Right lobe of liver (tissue), 6 donors: ENCODE results near the gene FTSJ3. TPM values are rescaled to one million over a fixed set of nuclear protein-coding genes. Genes with fewer than 3 reads are reported as not detected.

Experiments used
- ATAC-seq, 4 donors: fragments of 200-7000 bp; cut with Tn5 transposase; one replicate each; pipeline ENCODE4 v1.9.1; 2020; ENCODE audit warnings: mild to moderate bottlenecking in 4 of 4, moderate library complexity in 4 of 4
- DNase-seq, 3 donors: peaks; one replicate each; pipeline ENCODE4 v3.0.0-alpha.2; 2020
- H3K27ac ChIP-seq, 3 donors: fragments of 200-600 bp; one replicate each; pipeline ENCODE4 v1.8.0; 2022
- H3K27me3 ChIP-seq, 2 donors: fragments of 200-600 bp; one replicate each; pipeline ENCODE4 v1.8.0; 2022
- H3K36me3 ChIP-seq, 4 donors: fragments of 200-600 bp; sonication (generic) in 1 of 4; one replicate each; pipeline versions ENCODE4 v1.5.1 to v1.8.0; 2017 to 2022; ENCODE audit warnings: control low read depth in 1 of 4
- H3K4me1 ChIP-seq, 4 donors: fragments of 200-600 bp; sonication (generic) in 1 of 4; one replicate each; pipeline versions ENCODE4 v1.5.1 to v1.8.0; 2017 to 2022; ENCODE audit warnings: control low read depth in 1 of 4
- H3K4me3 ChIP-seq, 3 donors: fragments of 200-600 bp; one replicate each; pipeline ENCODE4 v1.8.0; 2022
- H3K9me3 ChIP-seq, 4 donors: fragments of 200-600 bp; sonication (generic) in 1 of 4; one replicate each; pipeline versions ENCODE4 v1.5.1 to v1.8.0; 2017 to 2022; ENCODE audit warnings: control low read depth in 1 of 4
- CTCF ChIP-seq, 4 donors: fragments of 200-600 bp in 3 of 4; fragments of 450-650 bp in 1 of 4; IDR thresholded peaks; one replicate each; pipeline versions ENCODE4 v1.5.1 to v1.8.0; 2016 to 2022; ENCODE audit warnings: antibody characterized with exemption in 4 of 4, mild to moderate bottlenecking in 2 of 4
- POLR2A ChIP-seq: fragments of 450-650 bp; IDR thresholded peaks from one replicate; pipeline ENCODE4 v1.6.1; 2017; ENCODE audit warnings: antibody characterized with exemption, mild to moderate bottlenecking
- WGBS: methylation state at CpG from one replicate; pipeline ENCODE4 v1.1.6; 2018; ENCODE audit warnings: low coverage, low lambda C conversion rate; ENCODE audit not compliant: insufficient coverage; ENCODE audit errors: missing lambda C conversion rate; 5-methylcytosine and 5-hydroxymethylcytosine counted together
- intact Hi-C, 2 donors: fragments of 100-400 bp; cut with DNase I; formaldehyde crosslinking; loops; one replicate each; pipeline versions ENCODE4 v1.11.2 to v1.14.1; 2022
- total RNA-seq, 6 experiments: library from RNA; depleted of rRNA in 2 of 6; stranded (reverse); fragments of >200 nt in 2 of 6; fragmentation: NEBNext Ultra II Directional in 3 of 6; extraction: Animal tissue kit (Norgen Biotek cat#: 25700) in 3 of 6; gene quantifications; one replicate each; pipeline versions ENCODE4 v1.1.0 to v1.2.4, GENCODE V29; 2016 to 2023
- donor health status: DM: no; HTN: yes; CAD: no.
- donor health status: DM: no; HTN: no; CAD: no.
- donor health status: DM: no; HTN: no; CAD: no.
- donor health status: DM: no; HTN: yes; CAD: no.
- donor health status: DM: no; HTN: yes; CAD: no.

FTSJ3 gene
- total RNA-seq, 6 experiments from 2014 or later = 12.9 to 25.9 (median 19.0) TPM

DNA sequence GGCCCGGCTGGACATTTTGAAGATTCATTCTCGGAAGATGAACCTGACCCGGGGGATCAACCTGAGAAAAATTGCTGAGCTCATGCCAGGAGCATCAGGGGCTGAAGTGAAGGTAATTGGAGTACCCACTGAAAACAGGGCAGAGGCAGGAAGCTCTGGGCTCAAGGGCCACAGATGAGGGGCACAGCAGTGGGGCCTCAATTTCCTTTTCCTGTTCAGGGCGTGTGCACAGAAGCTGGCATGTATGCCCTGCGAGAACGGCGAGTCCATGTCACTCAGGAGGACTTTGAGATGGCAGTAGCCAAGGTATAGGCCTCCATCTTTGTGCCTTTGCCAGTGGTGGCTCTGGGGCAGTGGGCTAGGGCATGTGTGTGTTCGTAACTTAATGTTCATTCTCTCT lies 4.0 kb upstream of the FTSJ3 start:
- Histone ChIP-seq H3K27ac (no peak overlapping the region), H3K4me3 (no peak overlapping the region), H3K27me3 (no peaks in the 10 kb centered on the region), H3K36me3 (peaks cover 6 to 72% (median 38%) of the 10 kb centered on the region in 4 donors), H3K9me3 (no peaks in the 10 kb centered on the region), H3K4me1 (peaks cover 0 to 14% (median 5%) of the 10 kb centered on the region in 4 donors)
- TF ChIP-seq POLR2A (no peak), CTCF (IDR thresholded peaks at IDR 0.05) (no peak)
- WGBS = 76% methylated on average over 3 of the region's 8 CpGs
- no peak for DNase-seq
- intact Hi-C loops = no loop called here
- no peak for ATAC-seq

DNA sequence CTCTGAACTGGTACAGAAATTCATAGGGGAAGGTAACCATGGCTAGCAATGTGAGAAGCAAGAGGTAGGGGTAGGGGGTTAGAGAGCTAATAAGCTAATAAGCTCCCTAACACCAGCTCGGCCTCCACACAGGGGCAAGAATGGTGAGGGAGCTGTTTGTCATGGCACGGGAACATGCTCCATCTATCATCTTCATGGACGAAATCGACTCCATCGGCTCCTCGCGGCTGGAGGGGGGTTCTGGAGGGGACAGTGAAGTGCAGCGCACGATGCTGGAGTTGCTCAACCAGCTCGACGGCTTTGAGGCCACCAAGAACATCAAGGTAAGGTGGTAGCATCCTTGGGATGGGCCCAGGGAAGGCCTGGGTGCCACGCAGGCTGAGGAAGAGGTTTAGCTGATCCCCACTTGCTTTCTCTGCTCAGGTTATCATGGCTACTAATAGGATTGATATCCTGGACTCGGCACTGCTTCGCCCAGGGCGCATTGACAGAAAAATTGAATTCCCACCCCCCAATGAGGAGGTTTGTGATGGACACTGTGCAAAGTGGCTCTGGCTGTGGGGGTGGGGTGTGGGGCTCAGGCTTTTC lies 3.5 kb upstream of the FTSJ3 start:
- Histone ChIP-seq H3K4me1 (peaks cover 0 to 19% (median 5%) of the 10 kb centered on the region in 4 donors), H3K27me3 (no peaks in the 10 kb centered on the region), H3K27ac (no peak overlapping the region), H3K4me3 (no peak overlapping the region), H3K36me3 (peaks cover 6 to 67% (median 36%) of the 10 kb centered on the region in 4 donors), H3K9me3 (no peaks in the 10 kb centered on the region)
- 92% methylated on average over 2 of the region's 15 CpGs for WGBS
- intact Hi-C loops = no loop called here
- no peak for DNase-seq
- TF ChIP-seq CTCF (IDR thresholded peaks at IDR 0.05) = no peak
- ATAC-seq = no peak

DNA sequence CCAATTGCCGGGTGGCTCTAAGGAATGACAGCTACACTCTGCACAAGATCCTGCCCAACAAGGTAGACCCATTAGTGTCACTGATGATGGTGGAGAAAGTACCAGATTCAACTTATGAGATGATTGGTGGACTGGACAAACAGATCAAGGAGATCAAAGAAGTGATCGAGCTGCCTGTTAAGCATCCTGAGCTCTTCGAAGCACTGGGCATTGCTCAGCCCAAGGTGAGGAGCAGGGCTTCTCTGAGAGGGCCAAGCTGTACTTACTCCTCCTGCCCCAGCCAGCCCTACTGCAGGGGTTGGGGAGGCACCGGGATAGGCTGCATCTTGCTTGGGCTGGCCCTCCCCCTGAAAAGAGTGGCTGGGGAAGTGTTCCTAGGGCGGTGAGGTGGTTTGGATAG lies 2.8 kb upstream of the FTSJ3 start:
- H3K27ac ChIP-seq = no peak overlapping the region
- 89% methylated on average over 3 of the region's 5 CpGs for WGBS
- no peak for TF ChIP-seq CTCF (IDR thresholded peaks at IDR 0.05)
- no peak for TF ChIP-seq POLR2A
- no peak overlapping the region for H3K4me3 ChIP-seq
- intact Hi-C loops = no loop called here
- DNase-seq = no peak
- H3K4me1 ChIP-seq = peaks cover 0 to 24% (median 5%) of the 10 kb centered on the region in 4 donors
- no peak for ATAC-seq
- peaks cover 6 to 66% (median 34%) of the 10 kb centered on the region in 4 donors for H3K36me3 ChIP-seq
- no peaks in the 10 kb centered on the region for H3K9me3 ChIP-seq
- H3K27me3 ChIP-seq = no peaks in the 10 kb centered on the region

DNA sequence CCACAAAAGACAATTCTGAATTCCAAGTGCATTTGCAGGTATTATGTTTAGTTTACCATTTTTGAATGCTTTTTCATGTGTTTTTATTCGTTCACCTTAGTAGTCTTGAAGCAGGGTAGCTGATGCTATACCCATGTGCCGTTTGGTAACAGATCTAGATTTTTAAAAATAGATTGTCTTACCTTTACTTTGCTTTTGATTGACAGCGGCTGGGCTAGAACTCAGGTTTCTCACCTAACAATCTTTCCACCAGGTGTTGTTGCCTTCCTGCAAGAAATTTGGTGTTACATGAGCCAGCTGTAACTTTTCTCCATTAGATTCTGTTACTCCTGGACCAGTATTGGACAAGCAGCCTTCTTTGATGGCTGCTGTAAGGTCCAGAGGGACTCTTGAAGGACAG lies 1.5 kb upstream of the FTSJ3 start:
- Histone ChIP-seq H3K9me3 (no peaks in the 10 kb centered on the region), H3K4me3 (no peak overlapping the region), H3K4me1 (peaks cover 0 to 24% (median 5%) of the 10 kb centered on the region in 4 donors), H3K27me3 (no peaks in the 10 kb centered on the region), H3K27ac (no peak overlapping the region), H3K36me3 (peaks cover 6 to 67% (median 36%) of the 10 kb centered on the region in 4 donors)
- intact Hi-C loops = no loop called here
- TF ChIP-seq CTCF (IDR thresholded peaks at IDR 0.05) (no peak), POLR2A (no peak)
- ATAC-seq = no peak
- no peak for DNase-seq
- 89% methylated on average over 3 of the region's 3 CpGs for WGBS
